ENCODE measurements around the gene GIGYF2.

DNA sequence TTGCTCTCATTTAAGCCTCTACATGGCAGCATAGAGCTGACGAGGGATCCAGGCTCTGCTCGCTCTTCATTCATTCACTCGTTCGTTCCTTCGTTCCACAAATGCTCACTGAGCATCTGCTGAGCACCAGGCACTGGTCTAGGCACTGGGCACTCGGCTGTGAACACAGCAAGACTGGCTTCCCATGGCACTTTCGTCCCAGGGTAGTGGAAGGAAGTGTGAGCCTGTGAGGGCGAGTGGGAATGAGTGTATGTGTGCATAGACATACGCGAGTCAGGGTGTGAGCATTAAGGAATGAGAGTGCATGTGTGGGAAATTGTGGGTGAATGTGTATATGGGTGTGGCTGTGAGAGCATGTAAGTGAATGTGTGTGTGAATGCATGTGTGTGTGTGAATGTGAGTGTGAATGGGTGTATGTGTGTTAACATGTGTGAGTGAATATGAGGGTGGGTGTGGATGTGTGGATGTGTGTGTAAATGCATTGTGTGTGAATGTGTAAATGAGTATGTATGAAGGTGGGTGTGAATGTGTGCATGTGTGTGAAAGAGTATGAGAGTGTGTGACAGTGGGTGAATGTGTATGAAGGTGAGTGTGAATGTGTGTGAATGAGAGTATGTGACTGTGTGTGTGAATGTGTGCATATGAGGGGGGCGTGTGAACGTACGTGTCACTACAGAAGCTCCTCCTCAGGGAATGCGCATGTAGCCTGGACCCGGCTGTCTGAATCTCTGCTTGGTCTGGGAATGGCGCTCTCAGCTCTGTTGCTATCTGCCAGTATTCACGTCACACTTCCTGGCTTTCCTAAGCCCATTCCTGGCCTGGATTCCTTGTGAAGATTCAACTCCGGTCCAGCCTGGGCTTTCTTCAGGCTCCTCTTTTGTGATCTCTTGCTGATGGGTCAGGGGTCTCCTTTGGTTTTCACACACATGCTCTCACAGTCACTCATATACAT is 201.7 kb downstream of the GIGYF2 start:
- TF ChIP-seq, protein P1, sequence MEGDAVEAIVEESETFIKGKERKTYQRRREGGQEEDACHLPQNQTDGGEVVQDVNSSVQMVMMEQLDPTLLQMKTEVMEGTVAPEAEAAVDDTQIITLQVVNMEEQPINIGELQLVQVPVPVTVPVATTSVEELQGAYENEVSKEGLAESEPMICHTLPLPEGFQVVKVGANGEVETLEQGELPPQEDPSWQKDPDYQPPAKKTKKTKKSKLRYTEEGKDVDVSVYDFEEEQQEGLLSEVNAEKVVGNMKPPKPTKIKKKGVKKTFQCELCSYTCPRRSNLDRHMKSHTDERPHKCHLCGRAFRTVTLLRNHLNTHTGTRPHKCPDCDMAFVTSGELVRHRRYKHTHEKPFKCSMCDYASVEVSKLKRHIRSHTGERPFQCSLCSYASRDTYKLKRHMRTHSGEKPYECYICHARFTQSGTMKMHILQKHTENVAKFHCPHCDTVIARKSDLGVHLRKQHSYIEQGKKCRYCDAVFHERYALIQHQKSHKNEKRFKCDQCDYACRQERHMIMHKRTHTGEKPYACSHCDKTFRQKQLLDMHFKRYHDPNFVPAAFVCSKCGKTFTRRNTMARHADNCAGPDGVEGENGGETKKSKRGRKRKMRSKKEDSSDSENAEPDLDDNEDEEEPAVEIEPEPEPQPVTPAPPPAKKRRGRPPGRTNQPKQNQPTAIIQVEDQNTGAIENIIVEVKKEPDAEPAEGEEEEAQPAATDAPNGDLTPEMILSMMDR (IDR thresholded peaks at IDR 0.05) = no peak
- TF ChIP-seq EP300 (IDR thresholded peaks at IDR 0.05) (no peak), POLR2AphosphoS5 (IDR thresholded peaks at IDR 0.05) (no peak)
